ENCODE measurements around the gene RP2. TPM values are rescaled to one million over a fixed set of nuclear protein-coding genes. Genes with fewer than 3 reads are reported as not detected.
A peak's percentile ranks its signal among the peaks of the same experiment; 100 is the strongest.

RP2 gene
- total and polyA plus RNA-seq, 8 donors: 13.6 to 24.1 (median 16.2) TPM

- ATAC-seq (peak; percentile 59), DNase-seq (peak; percentile 24 to 82 (median 41))
- H3K27ac ChIP-seq: peak overlapping the region; percentile 42 to 65
- no peaks in the 10 kb centered on the region for H3K4me1 ChIP-seq
- H3K4me3 ChIP-seq: peak overlapping the region; percentile 54 to 57
- intact Hi-C loops (cut with DNase I): no loop called here
- peak; percentile 26 to 55 for TF ChIP-seq CTCF (IDR thresholded peaks at IDR 0.05)
- H3K27me3 ChIP-seq: no peaks in the 10 kb centered on the region
- no peaks in the 10 kb centered on the region for H3K9me3 ChIP-seq
- H3K36me3 ChIP-seq: no peaks in the 10 kb centered on the region
Observed at GRCh38 chrX:46912603-46913491, 76.0 kb downstream of the RP2 start.

GRCh38 chrX:46913667-46914066 is 76.8 kb downstream of the RP2 start:
- intact Hi-C loops (cut with DNase I): no loop called here
- TF ChIP-seq CTCF (IDR thresholded peaks at IDR 0.05): no peak
- peak; percentile 3 for ATAC-seq
- DNase-seq: peak in 2 of 4 donors; percentile 23 to 32
- Histone ChIP-seq H3K27me3 (no peaks in the 10 kb centered on the region), H3K9me3 (no peaks in the 10 kb centered on the region), H3K27ac (no peak overlapping the region), H3K4me1 (no peaks in the 10 kb centered on the region), H3K36me3 (no peaks in the 10 kb centered on the region), H3K4me3 (peak overlapping the region; percentile 54 to 57)

GRCh38 chrX:46916273-46916672 is 79.4 kb downstream of the RP2 start:
- Histone ChIP-seq H3K27ac (no peak overlapping the region), H3K9me3 (peaks cover 0 to 3% of the 10 kb centered on the region in 2 donors), H3K36me3 (no peaks in the 10 kb centered on the region), H3K4me3 (no peak overlapping the region), H3K4me1 (no peaks in the 10 kb centered on the region), H3K27me3 (no peaks in the 10 kb centered on the region)
- ATAC-seq (no peak), DNase-seq (no peak)
- intact Hi-C loops (cut with DNase I): no loop called here
- no peak for TF ChIP-seq CTCF (IDR thresholded peaks at IDR 0.05)

DNA sequence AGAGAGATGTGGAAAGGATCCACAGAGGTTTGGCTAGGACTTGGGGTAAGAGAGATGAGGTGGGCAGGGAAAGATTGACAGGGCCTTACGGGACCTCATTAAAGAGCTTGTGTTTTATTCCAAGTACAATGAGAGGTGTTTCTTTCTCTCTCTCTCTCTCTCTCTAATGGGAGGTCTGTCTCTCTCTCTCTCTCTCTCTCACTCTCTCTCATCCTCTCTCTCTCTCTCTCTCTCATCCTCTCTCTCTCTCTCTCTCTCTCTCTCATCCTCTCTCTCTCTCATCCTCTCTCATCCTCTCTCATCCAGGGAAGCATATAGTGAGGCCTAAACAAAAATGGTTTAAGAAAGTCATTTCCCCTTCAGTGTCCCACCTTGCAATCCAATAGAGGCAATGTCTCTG is 80.8 kb downstream of the RP2 start:
- Histone ChIP-seq H3K36me3 (no peaks in the 10 kb centered on the region), H3K27me3 (no peaks in the 10 kb centered on the region), H3K27ac (no peak overlapping the region), H3K4me1 (no peaks in the 10 kb centered on the region), H3K4me3 (no peak overlapping the region), H3K9me3 (peaks cover 0 to 3% of the 10 kb centered on the region in 2 donors)
- intact Hi-C loops (cut with DNase I): no loop called here
- DNase-seq (no peak), ATAC-seq (no peak)
- no peak for TF ChIP-seq CTCF (IDR thresholded peaks at IDR 0.05)

GRCh38 chrX:46918434-46918833 is 81.6 kb downstream of the RP2 start:
- Histone ChIP-seq H3K27me3 (no peaks in the 10 kb centered on the region), H3K27ac (no peak overlapping the region), H3K36me3 (no peaks in the 10 kb centered on the region), H3K9me3 (peaks cover 0 to 3% of the 10 kb centered on the region in 2 donors), H3K4me3 (no peak overlapping the region), H3K4me1 (no peaks in the 10 kb centered on the region)
- DNase-seq (no peak), ATAC-seq (peak; percentile 49)
- no peak for TF ChIP-seq CTCF (IDR thresholded peaks at IDR 0.05)
- intact Hi-C loops (cut with DNase I): no loop called here

Data from left lung (tissue), 10 donors.